Thyroid gland (tissue), 4 donors: ENCODE results near the gene OTOL1. TPM values are rescaled to one million over a fixed set of nuclear protein-coding genes. Genes with fewer than 3 reads are reported as not detected.

Experiments used
- DNase-seq, 2 donors: peaks; one replicate each; pipeline ENCODE4 v3.0.0-alpha.2; 2019
- H3K27ac ChIP-seq, 3 donors: fragments of 200-600 bp; sonication (generic); 1 replicate in 2 of 3; 2 replicates in 1 of 3; pipeline ENCODE4 v1.5.1; 2016 to 2019; ENCODE audit warnings: mild to moderate bottlenecking in 1 of 3, moderate library complexity in 1 of 3
- H3K27me3 ChIP-seq: fragments of 200-600 bp; sonication (generic); one replicate; pipeline ENCODE4 v1.5.1; 2019
- H3K36me3 ChIP-seq, 2 donors: fragments of 200-600 bp; sonication (generic); one replicate each; pipeline ENCODE4 v1.5.1; 2016 to 2019
- H3K4me1 ChIP-seq, 2 donors: fragments of 200-600 bp; sonication (generic); one replicate each; pipeline ENCODE4 v1.5.1; 2017 to 2019
- H3K4me3 ChIP-seq, 3 donors: fragments of 200-600 bp; sonication (generic); replicated peaks in 1 of 3; 1 replicate in 2 of 3; 2 replicates in 1 of 3; pipeline ENCODE4 v1.5.1; 2016; ENCODE audit warnings: mild to moderate bottlenecking in 1 of 3
- H3K9me3 ChIP-seq: fragments of 200-600 bp; sonication (generic); one replicate; pipeline ENCODE4 v1.5.1; 2017
- CTCF ChIP-seq, 6 experiments: fragments of 200-600 bp in 3 of 6; fragments of 450-650 bp in 3 of 6; sonication (generic) in 3 of 6; IDR thresholded peaks; one replicate each; pipeline ENCODE4 v1.5.1; 2016 to 2019; ENCODE audit warnings: antibody characterized with exemption in 6 of 6, mild to moderate bottlenecking in 2 of 6, inconsistent platforms in 1 of 6, moderate library complexity in 1 of 6
- POLR2A ChIP-seq, 2 donors: fragments of 450-650 bp; IDR thresholded peaks; one replicate each; pipeline ENCODE4 v1.6.1; 2017; ENCODE audit warnings: antibody characterized with exemption in 2 of 2, mild to moderate bottlenecking in 2 of 2, moderate library complexity in 1 of 2
- WGBS, 2 donors: methylation state at CpG; one replicate each; pipeline ENCODE4 v1.1.5; 2017; 5-methylcytosine and 5-hydroxymethylcytosine counted together
- intact Hi-C: fragments of 100-400 bp; cut with DNase I; formaldehyde crosslinking; loops from one replicate; pipeline ENCODE4 v1.15.1; 2023
- total RNA-seq, 4 donors: library from RNA; depleted of rRNA; stranded (reverse); fragments of >200 nt; gene quantifications; one replicate each; pipeline ENCODE4 v1.2.3, GENCODE V29; 2016

Gene OTOL1
- not detected for total RNA-seq

- intact Hi-C loops: no loop called here
- no peak for DNase-seq
- H3K27ac ChIP-seq: no peak within 1 kb of the TSS
Measured at GRCh38 chr3:161496508-161496907, at the start of gene OTOL1. TSS of gene OTOL1 (plus strand) at chr3:161496808. CDS start at chr3:161496808, 0 bp downstream.

DNA sequence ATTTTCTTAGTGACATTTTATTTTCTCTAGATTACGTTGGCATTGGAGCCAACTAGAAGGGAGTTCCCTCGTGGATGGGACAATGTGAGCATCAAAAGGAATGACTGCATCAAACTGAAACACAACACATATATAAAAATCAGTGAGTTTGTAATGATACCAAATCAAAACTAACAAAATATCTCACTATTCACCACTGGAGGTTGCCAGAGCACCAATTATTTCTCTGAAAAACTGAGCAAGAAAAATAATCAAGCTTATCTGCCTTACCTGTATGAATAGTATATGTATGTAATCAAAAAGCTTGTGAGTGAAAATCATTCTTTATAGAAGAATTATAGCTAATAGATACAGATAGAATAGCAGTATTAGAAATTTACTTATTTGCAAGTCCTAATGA lies 46.8 kb upstream of the OTOL1 start:
- no peak for DNase-seq
- H3K27ac ChIP-seq: no peak overlapping the region
- no peak overlapping the region for H3K4me3 ChIP-seq
- TF ChIP-seq POLR2A (IDR thresholded peaks at IDR 0.05) (no peak), CTCF (IDR thresholded peaks at IDR 0.05) (no peak)
- intact Hi-C loops: no loop called here
- H3K27me3 ChIP-seq: no peaks in the 10 kb centered on the region
- H3K9me3 ChIP-seq: no peaks in the 10 kb centered on the region
- 69 to 80% methylated on average over 2 of the region's 2 CpGs for WGBS, 2 donors
- no peaks in the 10 kb centered on the region for H3K4me1 ChIP-seq
- no peaks in the 10 kb centered on the region for H3K36me3 ChIP-seq

More at GRCh38 chr3:161496508-161496907, at the start of gene OTOL1:
- Histone ChIP-seq H3K27me3 (no peaks in the 10 kb centered on the region), H3K9me3 (no peaks in the 10 kb centered on the region), H3K4me1 (no peaks in the 10 kb centered on the region), H3K4me3 (no peak within 1 kb of the TSS), H3K36me3 (no peaks in the 10 kb centered on the region)
- 77 to 81% methylated on average over 1 of the region's 1 CpG for WGBS, 2 donors
- TF ChIP-seq CTCF (IDR thresholded peaks at IDR 0.05) (no peak), POLR2A (IDR thresholded peaks at IDR 0.05) (no peak)

DNA sequence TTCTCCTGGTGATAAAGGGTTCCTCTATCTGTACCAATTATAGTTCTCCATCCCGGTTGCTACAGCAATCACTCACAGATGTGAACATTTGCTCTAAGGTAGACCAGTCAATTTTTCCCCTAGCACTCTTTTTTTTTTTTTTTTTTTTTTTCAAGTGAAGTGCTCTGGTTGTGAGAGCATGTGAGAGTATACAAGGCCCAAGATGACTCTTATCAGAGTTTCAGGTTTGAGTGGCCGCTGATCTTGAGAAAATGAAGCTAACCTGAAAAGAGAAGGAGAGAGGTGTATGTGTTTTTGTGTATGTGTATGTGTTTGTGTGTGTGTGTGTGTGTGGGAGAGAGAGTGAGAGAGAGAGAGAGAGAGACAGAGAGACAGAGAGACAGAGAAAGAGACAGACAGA lies 44.4 kb upstream of the OTOL1 start:
- TF ChIP-seq CTCF (IDR thresholded peaks at IDR 0.05): no peak
- TF ChIP-seq POLR2A (IDR thresholded peaks at IDR 0.05): no peak
- Histone ChIP-seq H3K9me3 (no peaks in the 10 kb centered on the region), H3K27ac (no peak overlapping the region), H3K27me3 (no peaks in the 10 kb centered on the region), H3K36me3 (no peaks in the 10 kb centered on the region), H3K4me3 (no peak overlapping the region), H3K4me1 (no peaks in the 10 kb centered on the region)
- 59 to 64% methylated on average over 2 of the region's 2 CpGs for WGBS, 2 donors
- intact Hi-C loops: no loop called here
- no peak for DNase-seq

GRCh38 chr3:161454615-161455014 lies 42.0 kb upstream of the OTOL1 start:
- H3K4me3 ChIP-seq: no peak overlapping the region
- 71 to 77% methylated on average over 2 of the region's 2 CpGs for WGBS, 2 donors
- DNase-seq: no peak
- no peak overlapping the region for H3K27ac ChIP-seq
- H3K9me3 ChIP-seq: no peaks in the 10 kb centered on the region
- H3K4me1 ChIP-seq: no peaks in the 10 kb centered on the region
- no peaks in the 10 kb centered on the region for H3K27me3 ChIP-seq
- no peaks in the 10 kb centered on the region for H3K36me3 ChIP-seq
- intact Hi-C loops: no loop called here
- TF ChIP-seq CTCF (IDR thresholded peaks at IDR 0.05): no peak
- no peak for TF ChIP-seq POLR2A (IDR thresholded peaks at IDR 0.05)

- Histone ChIP-seq H3K9me3 (no peaks in the 10 kb centered on the region), H3K27ac (no peak overlapping the region), H3K4me3 (no peak overlapping the region), H3K4me1 (no peaks in the 10 kb centered on the region), H3K36me3 (no peaks in the 10 kb centered on the region), H3K27me3 (no peaks in the 10 kb centered on the region)
- intact Hi-C loops: no loop called here
- no peak for DNase-seq
- WGBS, 2 donors: 77 to 80% methylated on average over 2 of the region's 2 CpGs
- TF ChIP-seq CTCF (IDR thresholded peaks at IDR 0.05) (no peak), POLR2A (IDR thresholded peaks at IDR 0.05) (no peak)
Measured at GRCh38 chr3:161455962-161456361, 40.6 kb upstream of the OTOL1 start.
